Rectal smooth muscle tissue (tissue), 1 donor: ENCODE data around the gene RAPGEF2.

Experiments
- H3K27ac ChIP-seq: one replicate; pipeline ENCODE4 v1.7.0; 2013; ENCODE audit warnings: low read depth, low read length, inconsistent platforms
- H3K27me3 ChIP-seq: one replicate; pipeline ENCODE4 v1.7.0; 2013; ENCODE audit warnings: low read length; ENCODE audit not compliant: control insufficient read depth, insufficient read depth
- H3K36me3 ChIP-seq: one replicate; pipeline ENCODE4 v1.7.0; 2013; ENCODE audit warnings: low read length; ENCODE audit not compliant: control insufficient read depth, insufficient read depth
- H3K4me1 ChIP-seq: one replicate; pipeline ENCODE4 v1.7.0; 2013; ENCODE audit warnings: low read length; ENCODE audit not compliant: control insufficient read depth, insufficient read depth
- H3K4me3 ChIP-seq: one replicate; pipeline ENCODE4 v1.7.0; 2013; ENCODE audit warnings: low read length
- H3K9ac ChIP-seq: one replicate; pipeline ENCODE4 v1.7.0; 2013; ENCODE audit warnings: low read length

Gene RAPGEF2

DNA sequence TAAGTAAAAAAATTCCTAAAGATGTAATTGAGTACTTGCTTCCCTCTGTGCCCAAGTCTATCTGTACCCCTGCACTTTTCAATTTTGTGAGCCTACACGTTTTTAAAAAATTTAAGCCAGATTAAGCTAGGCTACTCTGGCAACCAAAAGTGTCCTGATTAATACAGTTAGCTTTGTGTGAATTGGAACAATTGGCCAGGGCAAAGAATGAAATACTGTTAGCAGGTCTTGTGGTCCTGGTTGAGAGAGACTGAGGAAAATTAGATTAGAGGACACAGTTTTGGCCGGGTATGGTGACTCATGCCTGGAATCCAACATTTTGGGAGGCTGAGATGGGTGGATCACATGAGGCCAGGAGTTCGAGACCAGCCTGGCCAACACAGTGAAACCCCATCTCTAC is 293.3 kb downstream of the RAPGEF2 start:
- Histone ChIP-seq H3K9ac (no peak overlapping the region), H3K27me3 (no peaks in the 10 kb centered on the region), H3K27ac (no peak overlapping the region), H3K36me3 (no peaks in the 10 kb centered on the region), H3K4me1 (no peaks in the 10 kb centered on the region), H3K4me3 (no peak overlapping the region)

DNA sequence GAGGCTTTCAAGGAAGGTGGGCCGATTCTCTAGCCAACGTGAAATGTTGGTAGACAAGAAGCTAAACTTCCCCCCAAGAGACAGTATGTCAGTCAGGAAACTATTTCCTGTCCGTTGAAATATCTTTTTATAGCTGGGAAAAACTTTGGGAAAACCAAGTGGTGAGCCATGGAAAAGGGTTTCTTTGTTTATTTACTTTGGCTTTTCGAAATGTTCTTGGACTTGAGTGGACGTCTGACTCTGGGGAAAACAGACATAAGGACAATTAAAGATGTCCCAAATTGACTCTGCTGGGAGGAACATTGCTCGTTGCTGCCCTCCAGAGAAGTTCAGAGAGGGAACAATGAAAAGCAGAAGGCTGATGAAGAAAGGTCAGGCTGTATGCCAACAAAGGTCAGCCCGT is 295.4 kb downstream of the RAPGEF2 start:
- Histone ChIP-seq H3K4me1 (no peaks in the 10 kb centered on the region), H3K4me3 (no peak overlapping the region), H3K27ac (no peak overlapping the region), H3K36me3 (no peaks in the 10 kb centered on the region), H3K27me3 (no peaks in the 10 kb centered on the region), H3K9ac (no peak overlapping the region)

GRCh38 chr4:159400558-159401225 is 297.8 kb downstream of the RAPGEF2 start:
- no peak overlapping the region for H3K9ac ChIP-seq
- H3K27me3 ChIP-seq = no peaks in the 10 kb centered on the region
- no peak overlapping the region for H3K4me3 ChIP-seq
- H3K27ac ChIP-seq = no peak overlapping the region
- no peaks in the 10 kb centered on the region for H3K4me1 ChIP-seq
- no peaks in the 10 kb centered on the region for H3K36me3 ChIP-seq

DNA sequence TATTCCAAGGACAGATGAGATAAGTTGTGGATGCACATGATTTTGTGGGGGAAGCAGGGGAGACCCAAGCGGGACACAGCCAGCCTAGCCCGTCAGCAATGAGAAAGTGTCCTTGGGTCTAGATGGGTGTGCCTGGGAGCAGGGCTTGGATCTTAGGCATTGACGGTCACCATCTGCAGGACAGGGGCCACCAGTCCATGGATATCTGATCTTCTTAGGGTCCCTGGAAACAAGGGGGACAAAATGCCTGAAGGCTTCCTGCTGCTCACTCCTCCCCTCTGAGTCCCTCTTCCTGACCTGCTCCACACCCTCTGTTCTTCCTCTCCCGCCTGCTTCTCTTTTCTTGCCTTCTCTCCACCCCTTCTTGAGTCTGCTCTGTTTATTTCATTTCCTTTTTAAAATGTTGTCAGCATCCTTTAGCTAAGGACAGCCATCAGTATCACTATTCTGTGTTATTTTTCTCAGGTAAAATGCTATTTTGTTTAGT is 298.4 kb downstream of the RAPGEF2 start:
- Histone ChIP-seq H3K4me3 (no peak overlapping the region), H3K36me3 (no peaks in the 10 kb centered on the region), H3K9ac (no peak overlapping the region), H3K27ac (no peak overlapping the region), H3K4me1 (no peaks in the 10 kb centered on the region), H3K27me3 (no peaks in the 10 kb centered on the region)

DNA sequence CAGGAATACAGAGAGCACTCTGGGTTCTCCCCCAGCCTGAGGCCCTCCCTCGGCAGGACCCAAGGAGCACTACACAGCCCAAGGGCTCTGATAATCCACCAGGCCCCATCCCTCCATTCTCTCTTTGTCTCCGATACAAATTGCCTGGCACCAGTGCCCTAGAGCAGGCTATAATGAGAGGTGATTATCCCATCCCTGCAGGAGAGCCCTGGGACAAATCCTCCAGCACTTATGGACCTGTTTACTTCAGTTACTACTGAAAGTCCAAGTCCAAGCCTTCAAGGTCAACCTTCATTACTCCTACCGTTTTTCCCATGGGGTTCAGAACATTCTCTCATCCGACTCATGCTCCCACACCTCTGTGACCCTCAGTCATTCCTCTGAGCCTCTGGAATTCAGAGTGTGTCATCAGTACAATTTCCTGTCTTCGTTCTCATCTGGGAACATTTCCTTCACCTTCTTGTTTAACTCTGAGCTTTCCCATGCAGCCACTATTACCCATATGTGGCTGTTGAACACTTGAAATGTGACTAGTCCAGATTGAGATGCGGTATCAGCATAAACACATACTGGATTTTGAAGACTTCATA is 299.0 kb downstream of the RAPGEF2 start:
- Histone ChIP-seq H3K27ac (no peak overlapping the region), H3K27me3 (no peaks in the 10 kb centered on the region), H3K36me3 (no peaks in the 10 kb centered on the region), H3K4me3 (no peak overlapping the region), H3K9ac (no peak overlapping the region), H3K4me1 (no peaks in the 10 kb centered on the region)
